ENCODE measurements around the gene MRPS2. TPM values are rescaled to one million over a fixed set of nuclear protein-coding genes. Genes with fewer than 3 reads are reported as not detected.
"Not testable (repeated sequence)": the region's sequence is repeated elsewhere in the genome, so short reads cannot be mapped to it uniquely, and the experiment has no call there.

The MRPS2 gene
- total RNA-seq, 4 donors from 2014 or later: 51.5 to 61.7 (median 55.1) TPM

- H3K4me1 ChIP-seq: no peaks in the 10 kb centered on the region
- H3K27ac ChIP-seq: no peak overlapping the region
- WGBS: 93% methylated on average over 3 of the region's 3 CpGs
- no peak for DNase-seq (ENCODE audit: low spot score in 2 of 2)
- TF ChIP-seq POLR2AphosphoS5 (IDR thresholded peaks at IDR 0.05) (no peak), POLR2A (IDR thresholded peaks at IDR 0.05) (no peak), EP300 (IDR thresholded peaks at IDR 0.05) (no peak), CTCF (IDR thresholded peaks at IDR 0.05) (no peak)
- peaks cover 36% of the 10 kb centered on the region for H3K27me3 ChIP-seq
- no peaks in the 10 kb centered on the region for H3K9me3 ChIP-seq
- H3K36me3 ChIP-seq: no peaks in the 10 kb centered on the region
- no peak overlapping the region for H3K4me3 ChIP-seq
Observed at GRCh38 chr9:135533113-135533512, 32.6 kb downstream of the MRPS2 start.

- H3K4me1 ChIP-seq: no peaks in the 10 kb centered on the region
- peaks cover 36% of the 10 kb centered on the region for H3K27me3 ChIP-seq
- H3K4me3 ChIP-seq: no peak overlapping the region
- H3K36me3 ChIP-seq: no peaks in the 10 kb centered on the region
- TF ChIP-seq CTCF (IDR thresholded peaks at IDR 0.05) (no peak), POLR2A (IDR thresholded peaks at IDR 0.05) (no peak), EP300 (IDR thresholded peaks at IDR 0.05) (no peak), POLR2AphosphoS5 (IDR thresholded peaks at IDR 0.05) (no peak)
- DNase-seq (ENCODE audit: low spot score in 2 of 2): peak in 1 of 2 donors; percentile 57
- 86% methylated on average over 11 of the region's 12 CpGs for WGBS
- H3K9me3 ChIP-seq: no peaks in the 10 kb centered on the region
- no peak overlapping the region for H3K27ac ChIP-seq
Observed at GRCh38 chr9:135533674-135534073, 33.2 kb downstream of the MRPS2 start.

GRCh38 chr9:135534192-135534711, 33.8 kb downstream of the MRPS2 start:
- H3K9me3 ChIP-seq, H3K4me1 ChIP-seq, H3K4me3 ChIP-seq, H3K36me3 ChIP-seq, H3K27ac ChIP-seq: not testable (repeated sequence)
- WGBS: 25% methylated on average over 10 of the region's 10 CpGs
- peaks cover 36% of the 10 kb centered on the region for H3K27me3 ChIP-seq
- peak in 1 of 2 donors; percentile 43 for DNase-seq (ENCODE audit: low spot score in 2 of 2)

- 100% methylated on average over 4 of the region's 4 CpGs for WGBS
Observed at GRCh38 chr9:135534826-135535225, 34.3 kb downstream of the MRPS2 start.

DNA sequence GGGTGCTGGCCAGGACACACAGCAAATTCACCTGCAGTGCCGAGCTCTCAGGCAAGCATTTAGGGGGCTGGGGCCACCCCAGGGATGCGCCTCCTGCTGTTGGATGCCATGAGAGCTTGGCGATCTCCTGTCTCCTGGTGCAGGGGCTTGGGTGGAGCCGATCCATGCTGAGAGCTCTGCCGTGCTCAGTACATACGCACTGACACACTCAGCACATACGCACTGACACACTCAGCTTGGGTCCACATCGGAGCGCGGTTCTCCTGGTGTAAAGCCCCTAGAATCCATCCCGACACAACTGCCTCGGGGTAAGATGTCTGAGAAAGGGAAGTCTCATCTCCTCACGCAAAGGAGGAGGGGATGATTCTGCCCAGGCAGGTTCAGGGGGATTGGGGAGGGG, 35.1 kb downstream of the MRPS2 start:
- DNase-seq (ENCODE audit: low spot score in 2 of 2): peak in 1 of 2 donors; percentile 38
- not testable (repeated sequence) for H3K4me3 ChIP-seq, H3K36me3 ChIP-seq, H3K9me3 ChIP-seq, H3K27ac ChIP-seq, H3K4me1 ChIP-seq
- WGBS: 69% methylated on average over 4 of the region's 13 CpGs
- peaks cover 39% of the 10 kb centered on the region for H3K27me3 ChIP-seq

More at GRCh38 chr9:135534826-135535225, 34.3 kb downstream of the MRPS2 start:
- not testable (repeated sequence) for H3K36me3 ChIP-seq, H3K4me3 ChIP-seq, H3K9me3 ChIP-seq, H3K4me1 ChIP-seq, H3K27ac ChIP-seq
- DNase-seq (ENCODE audit: low spot score in 2 of 2): peak in 1 of 2 donors; percentile 72
- peaks cover 36% of the 10 kb centered on the region for H3K27me3 ChIP-seq

DNA sequence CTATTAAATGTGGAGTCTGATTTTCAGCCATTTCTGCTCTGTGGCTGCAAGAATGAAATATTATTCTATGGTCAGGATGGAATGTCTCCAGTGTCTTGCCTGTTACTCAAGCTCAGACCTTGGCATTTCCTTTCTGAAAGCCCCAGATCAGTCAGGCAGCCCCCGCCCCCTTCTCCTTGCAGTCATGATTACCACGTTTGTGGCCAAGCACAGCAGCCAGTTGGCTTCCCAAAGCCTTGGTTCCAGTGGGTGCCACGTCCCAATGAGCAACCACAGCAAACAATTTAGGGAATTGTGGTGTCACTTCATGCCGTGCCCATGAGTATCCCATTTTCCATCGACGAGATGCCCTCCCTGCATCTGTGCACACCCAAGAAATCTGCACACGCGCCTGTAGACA, 35.7 kb downstream of the MRPS2 start:
- no peaks in the 10 kb centered on the region for H3K9me3 ChIP-seq
- peak in 1 of 2 donors; percentile 72 for DNase-seq (ENCODE audit: low spot score in 2 of 2)
- no peak overlapping the region for H3K4me3 ChIP-seq
- no peak overlapping the region for H3K27ac ChIP-seq
- no peaks in the 10 kb centered on the region for H3K36me3 ChIP-seq
- 76% methylated on average over 8 of the region's 8 CpGs for WGBS
- TF ChIP-seq POLR2AphosphoS5 (IDR thresholded peaks at IDR 0.05) (no peak), POLR2A (IDR thresholded peaks at IDR 0.05) (no peak), CTCF (IDR thresholded peaks at IDR 0.05) (no peak), EP300 (IDR thresholded peaks at IDR 0.05) (no peak)
- peaks cover 34% of the 10 kb centered on the region for H3K27me3 ChIP-seq
- no peaks in the 10 kb centered on the region for H3K4me1 ChIP-seq

DNA sequence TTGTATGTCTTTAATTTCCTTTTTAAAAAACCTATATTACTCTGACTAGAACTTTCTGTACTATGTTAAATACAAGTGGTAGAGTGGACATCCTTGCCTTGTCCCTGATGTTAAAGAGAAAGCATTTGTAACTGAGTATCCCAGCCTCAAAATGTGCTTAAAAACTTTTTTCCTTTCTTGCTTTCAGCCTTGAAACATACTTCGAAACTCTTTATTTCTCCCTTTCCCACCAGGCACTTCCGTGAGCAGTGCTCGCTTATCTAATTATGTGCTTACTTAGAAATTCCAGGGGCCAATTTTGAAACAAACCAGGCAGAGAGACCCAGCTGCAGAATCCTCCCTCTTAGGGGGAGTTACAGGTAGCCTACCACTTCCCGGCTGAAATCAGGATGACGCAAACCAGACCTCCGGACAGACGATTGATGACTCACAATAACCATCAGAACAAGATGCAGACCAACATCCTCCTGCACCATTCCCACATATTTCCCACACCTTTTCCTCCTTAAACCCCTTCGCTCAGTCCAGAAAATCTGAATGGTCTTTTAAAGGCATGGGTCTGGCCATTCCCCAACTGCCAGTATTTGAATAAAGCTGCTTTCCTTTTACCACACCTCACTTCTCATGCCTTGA, 42.9 kb downstream of the MRPS2 start:
- not testable (repeated sequence) for H3K36me3 ChIP-seq; H3K9me3 ChIP-seq; H3K4me3 ChIP-seq; H3K4me1 ChIP-seq; H3K27ac ChIP-seq; DNase-seq (ENCODE audit: low spot score in 2 of 2)
- 36% methylated on average over 8 of the region's 8 CpGs for WGBS
- H3K27me3 ChIP-seq: peaks cover 17% of the 10 kb centered on the region

Measured in suprapubic skin (tissue), 4 donors.